ENCODE data around the gene HEYL.

The HEYL gene

GRCh38 chr1:39659110-39659509 lies 19.7 kb upstream of the HEYL start:
- Histone ChIP-seq H3K27ac (ENCODE audit: low read depth, low read length) (no peak overlapping the region), H3K27me3 (ENCODE audit: control insufficient read depth, insufficient read depth, low read length) (no peaks in the 10 kb centered on the region), H3K36me3 (ENCODE audit: control insufficient read depth, insufficient read depth, low read length) (no peaks in the 10 kb centered on the region), H3K4me3 (ENCODE audit: low read length) (no peak overlapping the region), H3K9ac (ENCODE audit: low read length) (no peak overlapping the region), H3K4me1 (ENCODE audit: control insufficient read depth, insufficient read depth, low read length) (no peaks in the 10 kb centered on the region)

DNA sequence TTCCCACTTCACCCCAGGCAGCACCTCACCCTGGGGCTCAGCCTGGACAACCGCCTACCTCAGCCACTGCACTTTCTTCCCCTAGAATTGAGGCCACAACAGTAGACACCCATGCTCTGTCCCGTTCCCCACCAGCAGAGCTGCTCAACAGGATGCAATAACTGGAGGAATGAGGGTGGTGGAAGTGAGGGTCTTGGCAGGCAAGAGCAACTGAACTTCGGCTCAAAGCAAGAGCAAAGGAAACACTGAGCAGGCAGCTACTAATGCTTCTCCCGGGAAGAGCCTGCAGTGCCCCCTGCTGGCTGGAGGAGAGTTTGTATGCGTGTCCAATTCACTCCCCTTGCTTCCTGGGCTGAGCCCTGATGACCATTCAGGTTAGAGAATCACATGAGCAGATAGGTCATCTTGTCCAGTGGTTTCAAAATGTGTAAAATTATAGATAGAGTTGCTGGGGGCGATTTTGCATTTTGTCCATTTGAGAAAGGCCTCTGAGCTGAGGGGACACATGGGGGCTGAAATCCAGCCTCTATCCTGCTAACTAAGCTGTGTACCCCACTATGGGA lies 18.6 kb upstream of the HEYL start:
- Histone ChIP-seq H3K4me1 (ENCODE audit: control insufficient read depth, insufficient read depth, low read length) (no peaks in the 10 kb centered on the region), H3K9ac (ENCODE audit: low read length) (no peak overlapping the region), H3K27ac (ENCODE audit: low read depth, low read length) (no peak overlapping the region), H3K27me3 (ENCODE audit: control insufficient read depth, insufficient read depth, low read length) (no peaks in the 10 kb centered on the region), H3K36me3 (ENCODE audit: control insufficient read depth, insufficient read depth, low read length) (no peaks in the 10 kb centered on the region), H3K4me3 (ENCODE audit: low read length) (no peak overlapping the region)

- Histone ChIP-seq H3K36me3 (ENCODE audit: control insufficient read depth, insufficient read depth, low read length) (no peaks in the 10 kb centered on the region), H3K27ac (ENCODE audit: low read depth, low read length) (no peak overlapping the region), H3K4me1 (ENCODE audit: control insufficient read depth, insufficient read depth, low read length) (no peaks in the 10 kb centered on the region)
Observed at GRCh38 chr1:39657402-39657801, 18.0 kb upstream of the HEYL start.

GRCh38 chr1:39656391-39656790 lies 16.9 kb upstream of the HEYL start:
- no peak overlapping the region for H3K9ac ChIP-seq (ENCODE audit: low read length)
- H3K4me1 ChIP-seq (ENCODE audit: control insufficient read depth, insufficient read depth, low read length), result no peaks in the 10 kb centered on the region
- H3K27ac ChIP-seq (ENCODE audit: low read depth, low read length), result no peak overlapping the region
- H3K4me3 ChIP-seq (ENCODE audit: low read length), result no peak overlapping the region
- no peaks in the 10 kb centered on the region for H3K27me3 ChIP-seq (ENCODE audit: control insufficient read depth, insufficient read depth, low read length)
- no peaks in the 10 kb centered on the region for H3K36me3 ChIP-seq (ENCODE audit: control insufficient read depth, insufficient read depth, low read length)

More at GRCh38 chr1:39657402-39657801, 18.0 kb upstream of the HEYL start:
- H3K9ac ChIP-seq (ENCODE audit: low read length), result no peak overlapping the region
- no peak overlapping the region for H3K4me3 ChIP-seq (ENCODE audit: low read length)
- H3K27me3 ChIP-seq (ENCODE audit: control insufficient read depth, insufficient read depth, low read length), result no peaks in the 10 kb centered on the region

DNA sequence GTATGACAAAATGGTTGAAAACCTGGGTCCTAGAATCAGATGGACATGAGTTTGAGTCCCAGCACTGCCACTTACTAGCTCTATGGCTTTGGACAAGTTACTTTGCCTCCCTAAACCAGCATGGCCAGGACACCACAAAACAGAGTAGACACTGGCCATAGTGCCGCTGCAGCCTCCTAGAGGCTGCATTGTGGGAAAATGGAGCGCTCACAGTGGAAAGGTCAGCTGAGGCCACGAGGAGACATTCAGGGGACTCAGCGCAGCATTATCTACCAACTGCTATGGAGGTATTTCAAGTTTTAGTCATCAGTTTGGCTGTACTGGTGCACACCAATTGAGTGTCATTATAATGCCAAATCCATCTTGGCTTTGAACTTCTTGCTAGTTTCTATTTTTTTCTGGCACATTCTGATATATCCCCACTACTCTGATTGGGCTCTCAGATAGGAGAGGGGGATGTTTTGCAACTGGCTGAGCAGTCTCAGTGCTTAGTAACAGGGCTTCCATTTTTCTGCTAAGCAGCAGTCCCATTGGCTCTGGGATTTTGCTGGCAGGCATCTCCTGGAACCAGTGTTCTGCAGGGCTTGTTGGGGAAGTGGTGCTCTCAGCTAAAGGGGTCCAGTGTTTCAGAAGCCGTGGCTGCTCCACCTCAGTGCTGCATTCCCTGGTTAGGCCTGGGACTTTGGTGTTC lies 16.3 kb upstream of the HEYL start:
- no peaks in the 10 kb centered on the region for H3K27me3 ChIP-seq (ENCODE audit: control insufficient read depth, insufficient read depth, low read length)
- no peak overlapping the region for H3K27ac ChIP-seq (ENCODE audit: low read depth, low read length)
- no peak overlapping the region for H3K4me3 ChIP-seq (ENCODE audit: low read length)
- no peaks in the 10 kb centered on the region for H3K4me1 ChIP-seq (ENCODE audit: control insufficient read depth, insufficient read depth, low read length)
- no peak overlapping the region for H3K9ac ChIP-seq (ENCODE audit: low read length)
- H3K36me3 ChIP-seq (ENCODE audit: control insufficient read depth, insufficient read depth, low read length), result no peaks in the 10 kb centered on the region

- no peaks in the 10 kb centered on the region for H3K36me3 ChIP-seq (ENCODE audit: control insufficient read depth, insufficient read depth, low read length)
- H3K9ac ChIP-seq (ENCODE audit: low read length), result no peak overlapping the region
- H3K27ac ChIP-seq (ENCODE audit: low read depth, low read length), result no peak overlapping the region
- H3K4me3 ChIP-seq (ENCODE audit: low read length), result no peak overlapping the region
- H3K27me3 ChIP-seq (ENCODE audit: control insufficient read depth, insufficient read depth, low read length), result no peaks in the 10 kb centered on the region
- H3K4me1 ChIP-seq (ENCODE audit: control insufficient read depth, insufficient read depth, low read length), result no peaks in the 10 kb centered on the region
Observed at GRCh38 chr1:39654291-39654690, 14.8 kb upstream of the HEYL start.

- H3K27ac ChIP-seq (ENCODE audit: low read depth, low read length), result no peak overlapping the region
- H3K9ac ChIP-seq (ENCODE audit: low read length), result no peak overlapping the region
Observed at GRCh38 chr1:39653546-39654031, 14.1 kb upstream of the HEYL start.

DNA sequence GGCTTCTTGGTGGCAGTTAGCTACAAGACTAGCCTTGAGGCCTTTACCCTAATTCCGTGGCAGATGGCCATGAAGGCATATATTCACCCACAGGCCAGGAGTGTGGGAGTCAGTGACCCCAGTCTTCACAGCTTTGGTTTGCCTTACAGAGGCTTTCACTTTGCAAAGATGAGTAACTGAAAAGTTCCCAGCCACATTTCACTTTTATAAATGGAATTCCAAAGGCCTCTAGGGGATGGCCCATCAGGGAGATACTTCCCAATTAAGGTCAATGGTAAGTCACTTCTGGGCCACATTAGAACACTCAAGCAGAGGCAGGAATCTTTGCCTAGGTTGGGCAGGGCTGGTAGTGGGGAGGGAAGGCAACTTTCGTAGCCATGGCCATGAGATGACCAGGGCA lies 13.1 kb upstream of the HEYL start:
- Histone ChIP-seq H3K9ac (ENCODE audit: low read length) (no peak overlapping the region), H3K36me3 (ENCODE audit: control insufficient read depth, insufficient read depth, low read length) (no peaks in the 10 kb centered on the region), H3K4me3 (ENCODE audit: low read length) (no peak overlapping the region), H3K27ac (ENCODE audit: low read depth, low read length) (no peak overlapping the region), H3K27me3 (ENCODE audit: control insufficient read depth, insufficient read depth, low read length) (no peaks in the 10 kb centered on the region), H3K4me1 (ENCODE audit: control insufficient read depth, insufficient read depth, low read length) (no peaks in the 10 kb centered on the region)

More at GRCh38 chr1:39653546-39654031, 14.1 kb upstream of the HEYL start:
- no peaks in the 10 kb centered on the region for H3K4me1 ChIP-seq (ENCODE audit: control insufficient read depth, insufficient read depth, low read length)
- no peaks in the 10 kb centered on the region for H3K36me3 ChIP-seq (ENCODE audit: control insufficient read depth, insufficient read depth, low read length)
- H3K27me3 ChIP-seq (ENCODE audit: control insufficient read depth, insufficient read depth, low read length), result no peaks in the 10 kb centered on the region
- H3K4me3 ChIP-seq (ENCODE audit: low read length), result no peak overlapping the region

- H3K27ac ChIP-seq (ENCODE audit: low read depth, low read length), result no peak overlapping the region
Observed at GRCh38 chr1:39652105-39652504, 12.7 kb upstream of the HEYL start.

GRCh38 chr1:39650431-39650830 lies 11.0 kb upstream of the HEYL start:
- no peak overlapping the region for H3K4me3 ChIP-seq (ENCODE audit: low read length)
- no peak overlapping the region for H3K27ac ChIP-seq (ENCODE audit: low read depth, low read length)
- no peaks in the 10 kb centered on the region for H3K36me3 ChIP-seq (ENCODE audit: control insufficient read depth, insufficient read depth, low read length)
- H3K4me1 ChIP-seq (ENCODE audit: control insufficient read depth, insufficient read depth, low read length), result no peaks in the 10 kb centered on the region
- H3K27me3 ChIP-seq (ENCODE audit: control insufficient read depth, insufficient read depth, low read length), result no peaks in the 10 kb centered on the region
- no peak overlapping the region for H3K9ac ChIP-seq (ENCODE audit: low read length)

More at GRCh38 chr1:39652105-39652504, 12.7 kb upstream of the HEYL start:
- Histone ChIP-seq H3K36me3 (ENCODE audit: control insufficient read depth, insufficient read depth, low read length) (no peaks in the 10 kb centered on the region), H3K9ac (ENCODE audit: low read length) (no peak overlapping the region), H3K4me3 (ENCODE audit: low read length) (no peak overlapping the region), H3K27me3 (ENCODE audit: control insufficient read depth, insufficient read depth, low read length) (no peaks in the 10 kb centered on the region), H3K4me1 (ENCODE audit: control insufficient read depth, insufficient read depth, low read length) (no peaks in the 10 kb centered on the region)

- Histone ChIP-seq H3K4me3 (ENCODE audit: low read length) (no peak overlapping the region), H3K4me1 (ENCODE audit: control insufficient read depth, insufficient read depth, low read length) (no peaks in the 10 kb centered on the region), H3K36me3 (ENCODE audit: control insufficient read depth, insufficient read depth, low read length) (no peaks in the 10 kb centered on the region), H3K27me3 (ENCODE audit: control insufficient read depth, insufficient read depth, low read length) (no peaks in the 10 kb centered on the region), H3K9ac (ENCODE audit: low read length) (no peak overlapping the region), H3K27ac (ENCODE audit: low read depth, low read length) (no peak overlapping the region)
Observed at GRCh38 chr1:39649636-39650185, 10.3 kb upstream of the HEYL start.

DNA sequence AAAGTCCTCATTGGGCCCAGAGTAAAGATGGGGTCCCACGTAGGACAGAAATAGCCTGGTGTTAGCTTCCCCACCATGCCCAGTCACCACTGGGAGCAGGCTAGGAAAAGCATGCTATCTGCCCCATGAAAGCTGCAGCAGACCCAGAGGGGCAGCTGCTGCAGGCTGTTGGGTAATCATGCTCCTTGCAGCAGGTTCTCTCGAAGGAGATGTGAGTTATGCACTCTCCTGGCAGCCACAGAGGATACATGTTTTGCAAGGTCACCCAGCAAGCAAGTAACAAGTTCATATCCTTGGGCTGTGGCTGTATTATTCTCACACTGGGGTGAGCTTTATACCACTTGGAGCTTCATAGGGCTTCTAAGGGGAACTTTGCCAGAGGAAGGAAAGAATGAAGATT lies 9.1 kb upstream of the HEYL start:
- no peak overlapping the region for H3K9ac ChIP-seq (ENCODE audit: low read length)
- H3K4me1 ChIP-seq (ENCODE audit: control insufficient read depth, insufficient read depth, low read length), result no peaks in the 10 kb centered on the region
- no peak overlapping the region for H3K27ac ChIP-seq (ENCODE audit: low read depth, low read length)
- H3K36me3 ChIP-seq (ENCODE audit: control insufficient read depth, insufficient read depth, low read length), result no peaks in the 10 kb centered on the region
- no peak overlapping the region for H3K4me3 ChIP-seq (ENCODE audit: low read length)
- no peaks in the 10 kb centered on the region for H3K27me3 ChIP-seq (ENCODE audit: control insufficient read depth, insufficient read depth, low read length)

DNA sequence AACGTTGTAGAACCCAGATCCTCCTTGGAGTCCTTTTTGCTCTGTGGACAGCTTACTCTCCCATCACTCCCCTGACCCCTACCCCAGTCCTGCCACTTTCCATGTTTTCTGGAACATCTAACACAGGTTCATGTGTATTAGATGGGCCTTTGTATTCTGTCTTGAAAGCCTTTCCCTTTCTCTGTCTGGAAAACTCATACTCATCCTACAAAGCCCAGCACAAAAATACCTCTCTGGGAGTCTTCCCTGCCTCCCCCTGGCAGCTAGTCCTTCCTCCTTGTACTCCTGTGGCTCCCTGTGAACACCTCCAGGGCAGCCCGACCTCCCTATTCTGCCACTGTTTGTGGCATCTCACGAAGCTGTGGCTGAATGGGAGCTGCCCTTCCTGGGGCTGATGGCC lies 7.8 kb upstream of the HEYL start:
- Histone ChIP-seq H3K4me1 (ENCODE audit: control insufficient read depth, insufficient read depth, low read length) (no peaks in the 10 kb centered on the region), H3K27me3 (ENCODE audit: control insufficient read depth, insufficient read depth, low read length) (no peaks in the 10 kb centered on the region), H3K36me3 (ENCODE audit: control insufficient read depth, insufficient read depth, low read length) (no peaks in the 10 kb centered on the region), H3K9ac (ENCODE audit: low read length) (no peak overlapping the region), H3K27ac (ENCODE audit: low read depth, low read length) (no peak overlapping the region), H3K4me3 (ENCODE audit: low read length) (no peak overlapping the region)
